Neural progenitor cell (in vitro differentiated cells): Measurements from ENCODE around the gene H3-3A.

Experiments used
- CTCF ChIP-seq: fragments of 200-600 bp; sonication (generic); IDR thresholded peaks from 2 replicates; pipeline ENCODE4 v1.5.1; 2017; ENCODE audit warnings: antibody characterized with exemption, mild to moderate bottlenecking
- EZH2 ChIP-seq: fragments of 200-600 bp; sonication (generic); IDR thresholded peaks from 2 replicates; pipeline ENCODE4 v1.6.1; 2017; ENCODE audit warnings: antibody characterized with exemption, mild to moderate bottlenecking, moderate library complexity

- no peak for TF ChIP-seq CTCF
- no peak for TF ChIP-seq EZH2
Observed at GRCh38 chr1:226076378-226076777, 13.9 kb downstream of the H3-3A start.
